ENCODE data around the gene NUDCD3.

- TF ChIP-seq POLR2A (IDR thresholded peaks at IDR 0.05; ENCODE audit: borderline replicate concordance, extremely low read depth, insufficient read depth, insufficient read length) (no peak), ZBTB33 (IDR thresholded peaks at IDR 0.05; ENCODE audit: extremely low read depth, insufficient replicate concordance, low read length) (no peak), EZH2 (IDR thresholded peaks at IDR 0.05) (no peak), CTCF (IDR thresholded peaks at IDR 0.05 in 2 of 3, conservative IDR thresholded peaks at IDR 0.05 in 1 of 3; ENCODE audit: borderline replicate concordance in 1 of 3, insufficient read depth in 1 of 3, low read depth in 2 of 3, low read length in 2 of 3) (no peak), YY1 (IDR thresholded peaks at IDR 0.05; ENCODE audit: extremely low read depth, insufficient replicate concordance, low read depth, low read length) (no peak), REST (IDR thresholded peaks at IDR 0.05; ENCODE audit: low read depth) (no peak), MAX (IDR thresholded peaks at IDR 0.05) (no peak), JUND (IDR thresholded peaks at IDR 0.05) (no peak), SP1 (IDR thresholded peaks at IDR 0.05; ENCODE audit: low read depth) (no peak)
Observed at GRCh38 chr7:44348851-44349781, 141.3 kb downstream of the NUDCD3 start.
